C4-2B (cell line): ENCODE measurements around the gene EIF3CL.
"Not testable (repeated sequence)": the region's sequence is repeated elsewhere in the genome, so short reads cannot be mapped to it uniquely, and the experiment has no call there.

Experiments used
- H3K27ac ChIP-seq: fragments of 450-650 bp; 2 replicates; pipeline ENCODE4 v1.5.1; 2017

The EIF3CL gene

DNA sequence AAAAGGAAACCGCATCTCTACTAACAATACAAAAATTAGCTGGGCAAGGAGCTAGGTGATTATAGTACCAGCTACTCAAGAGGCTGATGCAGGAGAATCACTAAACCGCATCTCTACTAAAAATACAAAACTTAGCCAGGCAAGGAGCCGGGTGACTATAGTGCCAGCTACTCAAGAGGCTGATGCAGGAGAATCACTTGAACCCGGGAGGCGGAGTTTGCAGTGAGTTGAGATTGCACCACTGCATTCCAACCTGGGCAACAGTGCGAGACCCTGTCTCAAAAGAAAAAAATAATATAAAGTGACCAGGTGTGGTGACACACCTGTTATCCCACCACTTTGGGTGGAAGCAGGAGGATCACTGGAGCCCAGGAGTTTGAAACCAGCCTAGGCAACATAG lies 65.4 kb downstream of the EIF3CL start:
- not testable (repeated sequence) for H3K27ac ChIP-seq

DNA sequence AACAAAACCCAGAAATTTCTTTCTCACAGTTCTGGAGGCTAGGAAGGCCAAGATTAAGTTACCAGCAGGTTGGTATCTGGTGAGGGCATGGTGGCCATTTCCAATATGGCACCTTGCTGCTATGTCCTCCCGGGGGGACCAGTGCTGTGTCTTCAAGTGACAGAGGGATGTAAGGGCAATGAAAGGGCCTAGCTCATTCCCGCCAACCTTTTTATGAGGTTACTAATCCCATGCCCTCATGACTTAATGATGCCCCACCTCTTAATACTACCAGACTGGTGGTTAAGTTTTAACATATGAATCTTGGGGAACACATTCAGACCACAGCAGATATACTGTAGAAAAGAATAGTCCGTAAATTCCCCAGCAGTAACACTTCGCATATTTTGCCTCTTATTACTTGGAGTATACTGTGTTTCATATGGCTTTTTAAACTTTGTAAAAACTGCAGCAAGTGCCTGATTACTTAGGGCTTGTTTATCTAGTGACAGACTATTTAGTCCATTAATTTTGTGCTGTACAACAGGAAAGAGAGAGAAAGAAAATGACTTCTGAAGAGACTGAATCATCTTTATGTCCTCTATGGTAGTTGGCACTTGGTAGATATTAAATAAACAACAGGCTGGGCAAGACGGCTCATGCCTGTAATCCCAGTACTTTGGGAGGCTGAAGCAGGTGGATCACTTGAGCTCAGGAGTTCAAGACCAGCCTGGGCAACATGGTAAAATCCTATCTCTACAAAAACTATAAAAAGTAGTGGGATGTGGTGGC lies 66.5 kb downstream of the EIF3CL start:
- H3K27ac ChIP-seq, result not testable (repeated sequence)

DNA sequence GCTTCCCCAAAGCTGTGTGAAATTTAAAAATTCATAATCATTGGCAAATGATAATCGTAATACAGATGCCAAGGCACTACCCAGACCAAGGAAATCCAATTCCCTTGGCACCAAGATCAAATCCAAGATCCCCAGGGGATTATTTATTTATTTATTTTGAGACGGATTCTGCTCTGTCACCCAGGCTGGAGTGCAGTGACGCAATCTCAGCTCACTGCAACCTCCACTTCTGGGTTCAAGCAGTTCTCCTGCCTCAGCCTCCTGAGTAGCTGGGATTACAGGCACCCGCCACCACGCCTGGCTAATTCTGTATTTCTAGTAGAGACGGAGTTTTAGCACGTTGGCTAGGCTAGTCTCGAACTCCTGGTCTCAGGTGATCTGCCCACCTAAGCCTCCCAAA lies 68.0 kb downstream of the EIF3CL start:
- H3K27ac ChIP-seq, result not testable (repeated sequence)

DNA sequence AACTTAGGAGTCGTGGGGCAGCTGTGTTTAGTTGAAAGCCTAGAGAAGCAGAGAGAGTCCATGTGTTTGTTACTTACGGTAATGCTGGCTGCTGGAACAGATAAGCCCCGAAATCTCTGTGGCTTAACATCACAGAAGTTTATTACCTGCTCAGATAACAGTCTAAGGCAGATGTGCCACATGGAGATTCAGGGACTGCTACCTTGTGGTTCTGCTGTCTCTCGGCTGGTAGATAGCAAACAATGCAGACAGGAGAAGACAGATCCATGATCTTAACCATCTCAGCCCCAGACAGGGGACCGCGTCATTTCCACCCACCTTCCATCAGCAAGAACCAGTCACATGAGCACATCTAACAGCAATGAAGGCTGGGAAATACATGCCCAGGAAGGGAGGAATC lies 71.0 kb downstream of the EIF3CL start:
- not testable (repeated sequence) for H3K27ac ChIP-seq

DNA sequence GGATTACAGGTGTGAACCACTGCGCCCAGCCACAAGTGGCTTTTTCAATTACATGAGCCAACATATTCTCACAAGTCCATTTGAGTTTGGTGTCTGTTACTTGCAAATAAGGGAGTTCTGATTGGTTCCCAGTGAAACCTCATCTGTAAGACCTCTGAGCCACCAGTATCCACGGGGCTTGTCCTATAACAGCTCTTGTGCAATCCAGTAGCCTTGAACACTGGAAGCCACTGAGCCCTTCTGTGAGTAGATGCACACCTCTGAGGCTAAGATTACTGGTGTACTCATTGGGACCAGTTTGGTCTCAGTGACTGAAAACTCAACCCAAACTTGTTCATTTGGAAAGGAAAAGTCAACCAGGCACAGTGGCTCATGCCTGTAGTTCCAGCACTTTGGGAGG lies 72.7 kb downstream of the EIF3CL start:
- not testable (repeated sequence) for H3K27ac ChIP-seq

DNA sequence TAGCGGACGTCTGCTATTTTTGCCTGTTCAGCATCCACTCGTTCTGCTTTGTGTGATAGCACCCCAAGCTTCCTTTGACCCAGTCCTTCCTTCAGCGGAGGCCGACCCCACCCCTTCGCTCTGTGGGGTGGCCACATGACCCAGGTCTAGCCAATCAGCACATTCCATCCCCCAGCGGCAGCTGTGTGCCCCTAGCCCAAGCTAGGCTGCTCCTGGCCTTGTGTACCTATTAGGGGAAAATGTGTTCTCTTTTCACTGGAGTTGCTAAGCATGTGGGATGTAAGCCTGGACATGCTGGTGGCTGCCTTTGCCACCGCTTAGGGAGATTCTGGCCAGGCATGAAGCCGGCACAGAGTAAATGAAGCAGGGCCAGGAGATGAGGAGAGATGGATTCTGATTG lies 73.4 kb downstream of the EIF3CL start:
- H3K27ac ChIP-seq, result not testable (repeated sequence)
